GM18499 (cell line): Measurements from ENCODE around the gene P2RY6.
"Not testable (repeated sequence)": the region's sequence is repeated elsewhere in the genome, so short reads cannot be mapped to it uniquely, and the experiment has no call there.

ENCODE experiments used
- ATAC-seq: cut with Tn5 transposase; IDR thresholded peaks from one replicate; pipeline ENCODE4 v1.9.1; 2021; ENCODE audit warnings: moderate number of reproducible peaks; ENCODE audit not compliant: insufficient read depth, unreplicated experiment

P2RY6 gene

GRCh38 chr11:73271936-73272679 lies at the start of gene P2RY6:
TSS of gene P2RY6 (plus strand) at chr11:73272338. CDS start at chr11:73296519, 24,181 bp downstream.
- no peak for ATAC-seq

GRCh38 chr11:73223998-73224730 lies 48.0 kb upstream of the P2RY6 start:
- no peak for ATAC-seq

GRCh38 chr11:73225001-73225686 lies 47.0 kb upstream of the P2RY6 start:
- no peak for ATAC-seq

- ATAC-seq, result no peak
Measured at GRCh38 chr11:73225851-73226250, 46.3 kb upstream of the P2RY6 start.

GRCh38 chr11:73226297-73227006 lies 45.7 kb upstream of the P2RY6 start:
- no peak for ATAC-seq

GRCh38 chr11:73227571-73228211 lies 44.4 kb upstream of the P2RY6 start:
- ATAC-seq, result no peak

GRCh38 chr11:73228268-73229134 lies 43.6 kb upstream of the P2RY6 start:
- no peak for ATAC-seq

GRCh38 chr11:73229321-73229895 lies 42.7 kb upstream of the P2RY6 start:
- ATAC-seq, result no peak

- no peak for ATAC-seq
Measured at GRCh38 chr11:73229896-73230875, 42.0 kb upstream of the P2RY6 start.

- no peak for ATAC-seq
Measured at GRCh38 chr11:73230931-73231330, 41.2 kb upstream of the P2RY6 start.

GRCh38 chr11:73232487-73232886 lies 39.7 kb upstream of the P2RY6 start:
- not testable (repeated sequence) for ATAC-seq

GRCh38 chr11:73233211-73233610 lies 38.9 kb upstream of the P2RY6 start:
- no peak for ATAC-seq

GRCh38 chr11:73233692-73234470 lies 38.3 kb upstream of the P2RY6 start:
- no peak for ATAC-seq

GRCh38 chr11:73234471-73235181 lies 37.5 kb upstream of the P2RY6 start:
- no peak for ATAC-seq

- no peak for ATAC-seq
Measured at GRCh38 chr11:73235236-73235786, 36.8 kb upstream of the P2RY6 start.

GRCh38 chr11:73236205-73236765 lies 35.9 kb upstream of the P2RY6 start:
- ATAC-seq, result no peak
